ENCODE measurements around the gene VPREB3. TPM values are rescaled to one million over a fixed set of nuclear protein-coding genes. Genes with fewer than 3 reads are reported as not detected.

The VPREB3 gene, protein sequence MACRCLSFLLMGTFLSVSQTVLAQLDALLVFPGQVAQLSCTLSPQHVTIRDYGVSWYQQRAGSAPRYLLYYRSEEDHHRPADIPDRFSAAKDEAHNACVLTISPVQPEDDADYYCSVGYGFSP
- not detected in 2 replicates for total RNA-seq

DNA sequence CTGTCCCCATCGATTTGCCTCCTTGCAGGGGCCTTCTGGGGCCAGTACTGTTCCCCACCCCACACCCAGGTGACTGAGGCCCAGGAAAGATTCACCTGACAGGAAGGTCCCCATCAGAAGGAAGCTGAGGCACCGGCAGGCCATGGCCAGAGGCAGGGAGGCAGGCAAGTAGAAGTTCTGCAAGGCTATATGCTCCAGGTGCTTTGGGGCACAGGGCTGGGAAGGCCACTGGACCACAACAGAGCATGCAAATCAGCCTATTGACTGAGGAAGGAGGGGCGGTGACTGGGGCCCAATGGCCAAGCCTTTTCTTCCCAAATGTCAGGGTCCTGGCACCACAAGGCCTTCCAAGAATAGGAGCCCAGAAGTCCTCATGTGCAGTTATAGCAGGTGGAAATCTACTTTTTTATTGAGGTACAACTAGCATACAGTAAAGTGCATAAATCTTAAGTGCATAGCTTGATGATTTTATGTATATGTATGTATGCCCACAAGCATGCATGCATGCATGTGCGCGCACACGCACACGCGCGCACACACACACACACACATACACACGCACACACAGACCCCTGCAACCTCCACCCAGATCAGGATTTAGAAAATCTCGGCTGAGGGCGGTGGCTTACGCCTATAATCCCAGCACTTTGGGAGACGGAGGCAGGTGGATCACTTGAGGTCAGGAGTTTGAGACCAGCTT, at the start of gene VPREB3:
Gene VPREB3 (minus strand): TSS at position 206 of the 700 bp plus-strand sequence. CDS start 62 bp downstream, at position 144.

DNA sequence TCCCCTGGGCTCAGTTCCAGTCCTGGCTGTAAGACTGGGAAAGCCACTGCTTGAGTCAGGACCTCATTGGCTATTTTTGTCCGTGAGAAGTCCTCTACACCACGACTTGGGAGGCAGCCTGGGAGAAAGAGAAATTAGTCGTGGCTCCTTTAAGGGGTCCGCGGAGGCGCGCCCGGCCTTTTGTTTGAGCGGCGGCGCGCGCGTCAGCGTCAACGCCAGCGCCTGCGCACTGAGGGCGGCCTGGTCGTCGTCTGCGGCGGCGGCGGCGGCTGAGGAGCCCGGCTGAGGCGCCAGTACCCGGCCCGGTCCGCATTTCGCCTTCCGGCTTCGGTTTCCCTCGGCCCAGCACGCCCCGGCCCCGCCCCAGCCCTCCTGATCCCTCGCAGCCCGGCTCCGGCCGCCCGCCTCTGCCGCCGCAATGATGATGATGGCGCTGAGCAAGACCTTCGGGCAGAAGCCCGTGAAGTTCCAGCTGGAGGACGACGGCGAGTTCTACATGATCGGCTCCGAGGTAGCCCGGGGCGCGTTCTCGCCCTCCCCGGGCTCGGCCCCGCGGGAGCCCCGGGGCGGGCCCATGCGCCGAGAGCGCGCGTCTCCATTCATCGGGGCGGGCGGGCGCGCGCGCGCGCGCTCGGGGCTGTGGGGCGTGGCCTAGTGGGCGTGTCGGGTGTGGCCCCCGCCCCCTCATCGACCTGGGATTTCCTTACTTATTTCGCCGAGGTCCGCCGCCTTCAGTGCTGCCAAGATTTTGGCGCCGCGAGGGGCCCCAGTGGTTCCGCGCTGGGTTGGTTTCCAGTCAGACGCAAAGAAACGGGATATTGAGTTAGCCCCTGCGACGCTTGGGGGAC, 32.8 kb upstream of the VPREB3 start, which contains the start of gene SMARCB1:
Gene SMARCB1 (plus strand): TSS at position 215 of the 848 bp plus-strand sequence. CDS start 204 bp downstream, at position 419.

DNA sequence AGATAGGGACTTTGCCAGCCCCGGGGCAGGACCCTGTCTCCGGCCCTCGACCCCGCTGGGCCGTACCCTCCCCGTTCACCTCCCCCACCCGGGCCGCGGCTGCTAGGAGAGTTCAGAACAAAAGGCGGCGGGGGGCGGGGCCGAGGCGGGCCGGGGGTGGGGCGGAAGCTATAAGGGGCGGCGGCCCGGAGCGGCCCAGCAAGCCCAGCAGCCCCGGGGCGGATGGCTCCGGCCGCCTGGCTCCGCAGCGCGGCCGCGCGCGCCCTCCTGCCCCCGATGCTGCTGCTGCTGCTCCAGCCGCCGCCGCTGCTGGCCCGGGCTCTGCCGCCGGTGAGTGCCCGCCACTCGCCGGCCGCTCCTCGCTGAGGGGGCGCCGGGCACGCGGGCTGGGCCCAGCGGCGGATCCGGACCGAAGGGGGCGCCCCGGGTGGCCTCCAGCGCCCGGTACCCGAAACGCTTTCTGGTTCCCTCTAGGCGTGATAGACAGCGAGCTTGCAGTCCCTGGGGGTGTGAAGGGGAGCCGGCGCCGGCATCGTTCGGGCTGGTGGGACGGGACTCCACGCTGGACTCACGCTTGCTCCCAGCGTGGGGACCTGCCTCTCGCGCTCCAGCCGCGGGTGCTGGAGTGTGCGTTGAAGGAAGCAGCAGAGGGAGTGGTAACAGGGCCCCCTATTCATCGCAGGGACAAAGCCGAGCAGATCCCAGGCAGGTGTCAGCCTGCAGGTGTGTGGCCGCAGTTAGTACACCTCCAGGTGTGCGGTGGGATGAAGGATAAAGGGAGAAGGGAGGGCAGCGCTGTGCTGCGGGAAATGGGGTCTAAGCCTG, 18.6 kb upstream of the VPREB3 start, which contains the start of gene MMP11:
Gene MMP11 (plus strand): TSS at position 201 of the 825 bp plus-strand sequence. CDS start 22 bp downstream, at position 223.

DNA sequence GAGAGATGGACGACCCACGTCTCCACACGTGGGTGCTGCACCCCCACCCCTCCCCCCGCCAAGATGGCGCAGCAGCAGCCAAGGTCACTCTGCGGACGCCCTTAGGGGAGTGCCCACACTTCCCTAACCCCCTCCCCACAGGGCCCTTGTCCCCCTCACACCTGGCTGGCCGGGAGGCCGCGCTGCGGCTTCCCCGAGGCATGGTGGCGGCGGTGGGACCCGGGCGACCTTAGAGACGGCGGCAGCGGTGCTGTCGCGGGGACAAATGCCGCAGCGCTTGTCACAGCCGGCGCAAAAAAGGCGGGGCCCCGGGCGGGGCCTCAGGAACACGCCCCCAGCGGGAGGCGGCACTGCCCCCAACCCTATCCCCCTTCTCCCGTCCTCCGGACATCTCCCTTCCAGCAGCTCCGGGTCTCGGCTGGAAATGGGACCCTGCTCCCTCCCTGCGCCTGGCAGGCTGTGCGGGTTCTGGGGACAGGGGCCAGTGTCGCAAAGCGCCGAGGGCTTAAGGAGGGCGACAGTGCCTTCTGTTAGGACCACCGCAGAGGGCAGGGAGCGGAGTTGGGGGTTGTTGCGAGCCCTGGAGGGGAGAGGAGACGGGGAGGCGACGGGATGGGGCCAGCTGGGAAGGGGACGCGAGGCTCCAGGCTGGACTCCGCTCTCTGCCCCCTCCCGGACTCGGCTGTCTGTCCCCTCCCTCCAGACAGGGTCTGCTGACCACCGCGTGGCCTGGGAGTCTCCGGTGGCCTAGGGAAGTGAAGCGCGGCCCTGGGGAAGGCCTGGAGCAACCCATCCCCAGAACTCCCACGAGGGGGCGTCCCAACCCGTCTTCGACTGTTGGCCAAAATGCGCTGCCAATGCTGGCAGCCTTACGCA, 13.7 kb upstream of the VPREB3 start, which contains the start of gene CHCHD10:
Gene CHCHD10 (minus strand): TSS at position 300 of the 876 bp plus-strand sequence. CDS start 98 bp downstream, at position 202.

DNA sequence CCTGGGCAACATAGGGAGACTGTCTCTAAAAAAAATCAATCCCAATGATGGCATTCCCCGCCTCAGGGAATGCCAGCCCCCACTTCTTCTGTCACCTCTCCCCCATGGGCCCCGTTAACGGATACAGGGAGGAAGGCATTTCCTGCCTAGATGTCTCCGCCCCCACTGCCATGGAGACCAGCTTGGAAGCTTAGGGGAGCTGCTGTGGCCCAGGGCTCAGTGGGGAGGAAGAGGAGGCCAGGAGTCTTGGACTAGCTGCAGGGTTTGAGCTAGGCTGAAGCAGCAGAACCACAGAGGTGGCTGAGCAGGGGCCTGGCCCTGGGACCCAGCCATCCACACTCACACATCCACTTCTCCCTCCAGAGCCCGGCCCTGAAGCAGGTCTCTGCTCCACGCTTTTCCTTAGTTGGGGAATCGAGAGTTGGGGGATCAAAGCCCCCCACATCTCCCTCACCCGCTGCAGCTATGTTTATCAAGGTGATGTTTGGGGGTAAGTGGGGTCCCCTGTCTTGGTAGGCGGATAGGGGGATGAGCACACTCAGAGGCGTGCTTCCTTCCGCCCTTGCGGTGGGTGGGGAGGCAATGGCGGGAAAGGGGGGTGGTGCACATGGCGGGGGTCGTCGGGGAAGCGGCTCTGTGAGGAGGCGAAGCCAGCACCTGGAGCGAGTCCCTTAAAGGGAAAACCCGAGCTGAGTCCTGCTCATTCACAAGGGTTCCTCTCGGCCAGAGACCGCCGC, 8.8 kb upstream of the VPREB3 start, which contains the start of gene C22orf15:
Gene C22orf15 (plus strand): TSS at position 149 of the 737 bp plus-strand sequence. CDS start 317 bp downstream, at position 466.

DNA sequence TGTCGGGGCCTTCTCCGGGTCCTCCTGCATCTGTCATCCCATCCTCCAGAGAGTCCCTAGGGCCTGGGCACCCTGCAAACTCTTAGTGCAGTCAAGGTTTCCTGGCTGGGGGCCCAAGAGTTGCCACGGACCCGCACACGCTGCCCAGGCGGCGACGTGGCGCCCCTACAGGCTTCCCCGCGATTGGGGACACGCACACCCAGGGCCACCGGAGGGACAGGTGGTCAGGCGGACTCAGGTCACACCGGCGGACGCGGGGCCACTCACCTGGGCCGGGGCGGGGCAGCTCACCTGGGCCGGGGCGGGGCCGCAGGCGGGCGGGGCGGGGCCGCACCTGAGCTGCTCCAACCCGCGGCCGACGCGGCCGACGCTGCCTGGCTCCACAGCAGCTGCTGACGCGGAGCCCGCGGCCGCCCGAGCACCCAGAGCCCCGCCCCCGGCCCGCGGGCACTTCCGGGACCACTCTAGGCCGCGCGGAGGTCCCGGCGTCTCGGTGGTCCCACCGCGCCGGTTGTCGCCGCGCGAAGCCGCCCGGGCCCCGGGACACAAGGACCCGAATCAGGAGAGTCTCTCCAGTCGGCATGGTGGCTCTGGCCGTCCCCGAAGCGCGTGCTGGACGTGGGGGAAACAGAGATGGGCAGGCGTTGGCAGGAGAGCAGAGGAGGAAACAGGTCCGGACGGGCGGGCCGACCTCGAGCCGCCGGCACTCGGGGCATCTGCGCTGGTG, 3.3 kb downstream of the VPREB3 start, which contains the start of gene ZNF70:
Gene ZNF70 (minus strand): TSS at position 399 of the 727 bp plus-strand sequence. CDS start 5,972 bp downstream, outside the sequence.

Other genes starting within 250 kb of the VPREB3 start
- gene IGLL1, start 174.1 kb downstream of the VPREB3 start, total RNA-seq: not detected in 2 replicates
- gene DRICH1, start 122.1 kb downstream of the VPREB3 start, total RNA-seq: 0.09 TPM in 1 of 2 replicates, not detected in the other
- not detected in 2 replicates for gene RGL4, start 63.4 kb downstream of the VPREB3 start, total RNA-seq
- 3.2 and 3.9 TPM in 2 replicates for gene ZNF70, start 3.3 kb downstream of the VPREB3 start, total RNA-seq
- 0.77 and 1.1 TPM in 2 replicates for gene C22orf15, start 8.6 kb upstream of the VPREB3 start, total RNA-seq
- 0.85 and 10.6 TPM in 2 replicates for gene CHCHD10, start 13.5 kb upstream of the VPREB3 start, total RNA-seq
- 9.6 and 12.3 TPM in 2 replicates for gene MMP11, start 18.4 kb upstream of the VPREB3 start, total RNA-seq
- 63.8 and 737 TPM in 2 replicates for gene SMARCB1, start 32.5 kb upstream of the VPREB3 start, total RNA-seq
- gene DERL3, start 84.6 kb upstream of the VPREB3 start, total RNA-seq: under 0.01 TPM in 1 of 2 replicates, not detected in the other
- 2.9 and 4.2 TPM in 2 replicates for gene SLC2A11, start 103.5 kb upstream of the VPREB3 start, total RNA-seq
- gene MIF, start 140.0 kb upstream of the VPREB3 start, total RNA-seq: 775 and 1,022 TPM in 2 replicates
- gene GSTT2B, start 206.8 kb upstream of the VPREB3 start, total RNA-seq: 13.5 and 16.9 TPM in 2 replicates
- 1.0 and 1.2 TPM in 2 replicates for gene DDTL, start 212.5 kb upstream of the VPREB3 start, total RNA-seq
- 121 and 166 TPM in 2 replicates for gene DDT, start 220.0 kb upstream of the VPREB3 start, total RNA-seq
- gene GSTT2, start 225.7 kb upstream of the VPREB3 start, total RNA-seq: 2.1 and 2.3 TPM in 2 replicates

All from pericardium fibroblast (primary cell).